NCI-H2107 (cell line): ENCODE results near the gene PROK1.
"Not testable (repeated sequence)": the region's sequence is repeated elsewhere in the genome, so short reads cannot be mapped to it uniquely, and the experiment has no call there.

ENCODE experiments used
- DNase-seq: peaks from one replicate; lab custom pipeline; 2025; lab: John Stamatoyannopoulos, UW

Gene PROK1

DNA sequence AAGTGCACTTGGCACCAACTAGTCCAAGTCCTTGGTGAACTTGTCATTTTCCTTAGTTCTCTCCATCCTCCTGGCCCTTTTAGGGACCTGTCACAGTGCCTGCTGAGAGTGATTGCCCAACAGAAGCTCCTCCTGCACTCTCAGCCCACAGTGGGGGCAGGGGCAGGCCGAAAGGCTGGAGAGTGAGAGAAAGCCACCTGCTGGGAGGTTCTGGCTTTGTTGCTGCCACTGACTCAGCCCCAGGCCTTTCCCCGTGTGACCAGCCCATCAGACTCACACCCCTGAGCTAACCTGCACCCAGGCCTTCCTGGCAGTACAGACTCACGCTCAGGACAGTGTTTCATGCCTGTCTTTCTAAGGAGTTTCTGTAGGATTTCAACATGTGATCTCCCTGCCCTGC is 17.1 kb upstream of the PROK1 start:
- DNase-seq: no peak

GRCh38 chr1:110434946-110435345 is 16.0 kb upstream of the PROK1 start:
- no peak for DNase-seq

DNA sequence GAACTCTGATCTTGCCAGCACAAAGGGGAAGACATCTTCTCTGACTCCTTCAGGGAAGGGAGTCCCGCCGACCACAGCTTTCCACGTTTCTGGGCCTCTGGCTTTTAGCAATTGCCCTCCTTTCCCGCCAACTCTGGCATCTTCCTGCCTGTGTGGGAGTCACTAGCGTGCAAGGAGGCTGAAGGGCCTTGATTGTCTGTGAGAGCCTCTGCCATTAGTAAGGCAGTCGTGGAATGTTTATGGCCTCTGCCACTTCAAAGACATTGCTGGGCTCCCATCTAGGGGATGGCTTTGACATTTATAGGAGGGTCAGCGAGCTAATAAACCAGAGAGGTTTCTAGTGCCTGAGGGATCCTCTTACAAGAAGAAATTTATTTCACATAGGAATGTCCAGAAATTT is 14.3 kb upstream of the PROK1 start:
- no peak for DNase-seq

DNA sequence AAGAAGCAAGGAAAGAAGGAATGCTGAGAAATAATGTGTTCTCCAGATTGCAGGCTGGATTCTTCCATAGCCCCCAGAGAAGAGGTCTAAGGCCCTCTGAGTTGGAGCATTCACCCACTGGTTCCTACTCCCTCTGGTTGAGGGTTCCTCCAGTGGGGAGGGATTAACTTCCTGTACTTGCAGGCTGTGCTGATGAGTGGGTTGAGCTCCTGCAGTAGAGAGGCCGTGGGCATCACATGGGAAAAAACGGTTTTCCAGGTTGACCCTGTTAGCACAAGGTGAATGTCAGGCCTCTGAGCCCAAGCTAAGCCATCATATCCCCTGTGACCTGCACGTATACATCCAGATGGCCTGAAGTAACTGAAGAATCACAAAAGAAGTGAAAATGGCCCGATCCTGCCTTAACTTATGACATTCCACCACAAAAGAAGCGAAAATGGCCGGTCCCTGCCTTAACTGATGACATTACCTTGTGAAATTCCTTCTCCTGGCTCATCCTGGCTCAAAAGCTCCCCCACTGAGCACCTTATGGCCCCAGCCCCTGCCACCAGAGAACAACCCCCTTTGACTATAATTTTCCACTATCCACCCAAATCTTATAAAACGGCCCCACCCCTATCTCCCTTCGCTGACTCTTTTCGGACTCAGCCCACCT is 13.2 kb upstream of the PROK1 start:
- not testable (repeated sequence) for DNase-seq

DNA sequence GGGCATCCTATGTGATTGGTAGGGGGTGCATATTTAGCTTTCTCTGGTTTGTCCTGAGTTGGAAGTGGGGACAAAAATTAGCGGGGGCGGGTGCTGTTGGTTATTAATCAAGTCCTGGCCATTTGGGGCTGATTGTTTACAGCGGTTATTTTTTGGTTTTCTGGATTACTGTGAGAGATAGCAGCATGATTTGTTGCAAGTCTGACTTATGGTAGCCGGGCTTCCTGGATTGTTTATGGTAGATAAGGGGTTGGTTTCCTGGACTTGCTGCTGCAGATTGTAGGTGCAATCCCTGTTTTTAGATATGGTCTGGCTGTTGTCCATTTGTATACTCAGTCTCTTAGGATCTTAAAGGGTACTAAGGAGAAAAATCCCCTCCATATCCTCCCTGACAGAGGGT is 12.1 kb upstream of the PROK1 start:
- no peak for DNase-seq

GRCh38 chr1:110439873-110440272 is 11.1 kb upstream of the PROK1 start:
- DNase-seq: not testable (repeated sequence)

DNA sequence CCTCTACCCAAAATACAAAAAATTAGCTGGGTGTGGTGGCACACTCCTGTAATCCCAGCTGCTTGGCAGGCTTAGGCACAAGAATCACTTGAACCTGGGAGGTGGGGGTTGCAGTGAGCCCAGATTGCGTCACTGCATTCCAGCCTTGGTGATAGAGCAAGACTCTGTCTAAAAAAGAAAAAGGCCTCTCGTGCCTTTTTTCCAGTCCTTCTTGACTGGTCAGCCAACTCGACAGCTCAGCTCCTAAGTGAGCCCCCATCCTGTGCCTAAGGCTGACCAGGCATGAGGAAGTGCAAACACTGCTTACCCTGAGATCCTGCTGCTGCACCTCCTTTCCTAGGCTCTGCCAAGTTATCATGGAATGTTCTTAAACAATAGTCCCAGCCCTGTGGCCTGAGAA is 10.1 kb upstream of the PROK1 start:
- DNase-seq: no peak

DNA sequence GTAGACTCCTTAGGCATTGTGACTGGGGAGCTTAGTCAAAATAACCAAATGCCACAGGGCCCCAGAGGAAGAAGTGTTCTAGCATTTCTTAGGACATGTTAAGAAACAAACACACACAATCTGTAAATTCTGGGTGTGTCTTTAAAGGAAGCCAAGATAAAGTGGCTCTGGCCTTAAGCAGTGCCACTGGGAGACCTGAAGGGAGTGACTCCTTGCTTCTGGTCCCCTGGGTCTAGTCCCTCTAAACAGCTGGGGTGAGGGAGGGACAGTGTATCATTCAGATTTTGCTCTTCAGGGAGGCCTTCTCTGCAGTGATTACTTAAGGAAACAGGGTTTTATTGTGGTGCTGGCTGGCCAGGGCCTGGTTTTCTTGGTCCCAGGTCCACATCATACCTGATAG is 9.1 kb upstream of the PROK1 start:
- DNase-seq: no peak

GRCh38 chr1:110443451-110443850 is 7.5 kb upstream of the PROK1 start:
- no peak for DNase-seq

- no peak for DNase-seq
Observed at GRCh38 chr1:110444561-110444960, 6.4 kb upstream of the PROK1 start.

DNA sequence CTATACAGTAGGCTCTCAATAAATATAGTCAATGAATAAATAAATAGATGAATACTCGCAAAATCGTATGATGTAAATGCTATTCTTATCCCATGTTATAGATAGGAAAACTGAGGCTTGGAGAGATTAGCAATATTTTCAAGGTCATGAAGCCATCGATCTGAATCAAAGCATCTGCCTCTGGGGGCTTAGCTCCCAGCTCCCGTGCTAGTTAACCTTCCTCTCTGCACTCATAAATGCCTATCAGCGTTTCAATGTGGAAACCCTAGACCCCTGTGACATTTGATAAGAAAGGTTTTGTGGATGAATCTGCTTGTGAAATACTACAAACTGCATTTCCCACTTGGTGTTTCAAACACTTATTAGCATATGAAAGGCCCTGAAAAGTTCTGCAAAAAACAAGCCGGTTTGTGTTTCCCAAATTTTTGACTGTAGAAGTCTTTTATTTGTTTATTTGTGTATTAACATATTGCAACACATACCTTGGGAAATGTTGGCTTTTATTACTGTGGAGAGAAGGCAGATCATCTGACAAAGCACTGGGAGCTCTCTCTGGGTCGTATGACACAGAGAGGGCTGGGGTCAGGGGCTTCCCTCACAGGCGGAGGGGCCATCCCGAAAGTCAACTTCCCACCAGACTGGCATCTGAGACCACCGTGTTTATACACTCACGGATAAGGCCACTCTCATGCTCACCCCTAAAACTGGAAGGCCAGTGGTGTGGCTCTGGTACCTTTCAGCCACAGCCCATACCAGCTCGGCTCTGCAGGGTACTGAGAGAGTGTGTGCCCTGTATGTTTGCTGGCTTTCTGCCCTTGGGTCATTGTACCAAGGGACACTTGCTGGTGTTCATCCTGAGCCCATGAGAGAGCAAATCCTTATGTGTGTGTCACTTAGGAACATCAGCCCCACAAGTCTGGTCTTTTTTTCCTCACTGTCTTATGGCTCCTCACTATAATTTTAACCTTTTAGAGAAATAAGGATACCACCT is 993 bp upstream of the PROK1 start:
- no peak for DNase-seq

- DNase-seq: no peak
Observed at GRCh38 chr1:110452330-110452729, 1.4 kb downstream of the PROK1 start.

DNA sequence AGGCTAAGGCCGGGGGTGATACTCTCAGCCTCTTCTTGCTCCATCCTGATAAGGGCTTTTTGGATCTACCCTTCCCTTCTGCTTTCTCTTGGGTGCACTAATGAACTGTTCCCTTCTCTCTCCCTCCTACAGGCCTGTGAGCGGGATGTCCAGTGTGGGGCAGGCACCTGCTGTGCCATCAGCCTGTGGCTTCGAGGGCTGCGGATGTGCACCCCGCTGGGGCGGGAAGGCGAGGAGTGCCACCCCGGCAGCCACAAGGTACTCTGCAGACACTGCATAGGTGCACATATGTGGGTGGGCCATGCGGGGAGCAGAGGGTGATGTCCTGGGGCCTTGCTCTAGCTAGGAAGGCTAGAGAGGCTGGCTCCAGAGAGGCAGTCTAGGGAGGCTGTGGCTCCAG is 2.9 kb downstream of the PROK1 start:
- DNase-seq: no peak

DNA sequence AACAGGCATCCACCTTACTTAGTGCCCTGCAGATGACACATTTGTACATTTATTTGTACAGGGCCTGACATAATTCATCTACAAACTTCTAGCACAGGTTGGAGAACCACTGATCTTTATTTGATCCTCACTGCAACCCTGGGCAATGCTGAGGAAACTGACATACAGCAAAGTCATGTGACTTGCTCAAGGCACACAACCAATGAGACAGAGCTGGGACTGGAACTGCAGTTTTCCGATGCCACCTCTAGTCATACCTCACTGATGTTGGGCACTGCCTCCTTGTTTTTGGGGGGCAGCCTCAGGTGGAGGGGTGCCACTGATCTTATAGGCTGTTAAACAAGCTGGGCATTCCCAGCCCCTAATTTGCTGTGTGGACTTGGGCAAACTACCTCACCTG is 3.4 kb downstream of the PROK1 start:
- DNase-seq: no peak

DNA sequence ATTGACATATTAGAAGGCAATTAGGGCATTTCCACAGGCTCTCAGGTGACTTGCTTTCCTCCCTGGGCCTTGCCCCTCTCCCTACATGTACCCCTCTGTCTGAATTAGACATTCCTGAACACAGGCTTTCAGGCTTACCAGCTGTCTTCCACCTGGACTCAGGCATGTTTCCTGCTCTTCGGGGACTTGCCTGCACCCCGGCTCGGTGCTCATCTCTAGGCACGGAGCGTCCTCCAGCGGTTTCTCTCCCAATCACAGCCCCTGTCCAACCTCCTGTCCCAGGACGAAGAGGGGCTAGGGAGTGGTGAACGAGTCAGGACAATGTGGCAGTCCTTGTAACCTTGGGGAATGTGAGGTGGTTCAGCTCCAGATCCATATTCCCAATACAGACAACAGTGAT is 4.2 kb downstream of the PROK1 start:
- no peak for DNase-seq

GRCh38 chr1:110457206-110457605 is 6.3 kb downstream of the PROK1 start:
- DNase-seq: no peak

GRCh38 chr1:110460253-110461220 is 9.6 kb downstream of the PROK1 start:
- peak; percentile 73 for DNase-seq

- DNase-seq: no peak
Observed at GRCh38 chr1:110462093-110462492, 11.1 kb downstream of the PROK1 start.

- no peak for DNase-seq
Observed at GRCh38 chr1:110462964-110463363, 12.0 kb downstream of the PROK1 start.

- no peak for DNase-seq
Observed at GRCh38 chr1:110463725-110464124, 12.8 kb downstream of the PROK1 start.

- DNase-seq: no peak
Observed at GRCh38 chr1:110464340-110464739, 13.4 kb downstream of the PROK1 start.
